Fibroblast of lung (primary cell): ENCODE data around the gene CIB2.

Experiments used
- EZH2 ChIP-seq: IDR thresholded peaks from 2 replicates; pipeline ENCODE4 v1.5.1; 2012; ENCODE audit warnings: low read length, control low read depth, mild to moderate bottlenecking; ENCODE audit errors: missing control alignments
- TF ChIP-seq, protein P1 (sequence below), 2 donors: IDR thresholded peaks in 1 of 2; conservative IDR thresholded peaks in 1 of 2; 1 replicate in 1 of 2; 2 replicates in 1 of 2; pipeline ENCODE4 v1.5.1; 2011 to 2012; ENCODE audit warnings: low read length in 2 of 2, control low read depth in 1 of 2, inconsistent platforms in 1 of 2, low read depth in 1 of 2, mild to moderate bottlenecking in 1 of 2

- TF ChIP-seq EZH2 = no peak
- TF ChIP-seq, protein P1, sequence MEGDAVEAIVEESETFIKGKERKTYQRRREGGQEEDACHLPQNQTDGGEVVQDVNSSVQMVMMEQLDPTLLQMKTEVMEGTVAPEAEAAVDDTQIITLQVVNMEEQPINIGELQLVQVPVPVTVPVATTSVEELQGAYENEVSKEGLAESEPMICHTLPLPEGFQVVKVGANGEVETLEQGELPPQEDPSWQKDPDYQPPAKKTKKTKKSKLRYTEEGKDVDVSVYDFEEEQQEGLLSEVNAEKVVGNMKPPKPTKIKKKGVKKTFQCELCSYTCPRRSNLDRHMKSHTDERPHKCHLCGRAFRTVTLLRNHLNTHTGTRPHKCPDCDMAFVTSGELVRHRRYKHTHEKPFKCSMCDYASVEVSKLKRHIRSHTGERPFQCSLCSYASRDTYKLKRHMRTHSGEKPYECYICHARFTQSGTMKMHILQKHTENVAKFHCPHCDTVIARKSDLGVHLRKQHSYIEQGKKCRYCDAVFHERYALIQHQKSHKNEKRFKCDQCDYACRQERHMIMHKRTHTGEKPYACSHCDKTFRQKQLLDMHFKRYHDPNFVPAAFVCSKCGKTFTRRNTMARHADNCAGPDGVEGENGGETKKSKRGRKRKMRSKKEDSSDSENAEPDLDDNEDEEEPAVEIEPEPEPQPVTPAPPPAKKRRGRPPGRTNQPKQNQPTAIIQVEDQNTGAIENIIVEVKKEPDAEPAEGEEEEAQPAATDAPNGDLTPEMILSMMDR (conservative IDR thresholded peaks at IDR 0.05 in 1 of 2, IDR thresholded peaks at IDR 0.05 in 1 of 2; ENCODE audit: low read depth in 1 of 2, low read length in 2 of 2) = no peak
Measured at GRCh38 chr15:78065973-78066946, 65.0 kb downstream of the CIB2 start.
